Activated CD8-positive, alpha-beta memory T cell treated with anti-CD3 and anti-CD28 coated beads for 24 hours (primary cell): ENCODE data around the gene OR1N2.
"Not testable (repeated sequence)": the region's sequence is repeated elsewhere in the genome, so short reads cannot be mapped to it uniquely, and the experiment has no call there.

Experiments used
- DNase-seq: peaks from one replicate; pipeline ENCODE4 v3.0.0-alpha.2; 2020

OR1N2 gene, protein sequence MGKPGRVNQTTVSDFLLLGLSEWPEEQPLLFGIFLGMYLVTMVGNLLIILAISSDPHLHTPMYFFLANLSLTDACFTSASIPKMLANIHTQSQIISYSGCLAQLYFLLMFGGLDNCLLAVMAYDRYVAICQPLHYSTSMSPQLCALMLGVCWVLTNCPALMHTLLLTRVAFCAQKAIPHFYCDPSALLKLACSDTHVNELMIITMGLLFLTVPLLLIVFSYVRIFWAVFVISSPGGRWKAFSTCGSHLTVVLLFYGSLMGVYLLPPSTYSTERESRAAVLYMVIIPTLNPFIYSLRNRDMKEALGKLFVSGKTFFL

GRCh38 chr9:122552812-122553211, at the start of gene OR1N2:
Gene OR1N2, plus strand, starts transcription at chr9:122553112. Its CDS starts 100 bp downstream, at chr9:122553212.
- DNase-seq, result no peak

DNA sequence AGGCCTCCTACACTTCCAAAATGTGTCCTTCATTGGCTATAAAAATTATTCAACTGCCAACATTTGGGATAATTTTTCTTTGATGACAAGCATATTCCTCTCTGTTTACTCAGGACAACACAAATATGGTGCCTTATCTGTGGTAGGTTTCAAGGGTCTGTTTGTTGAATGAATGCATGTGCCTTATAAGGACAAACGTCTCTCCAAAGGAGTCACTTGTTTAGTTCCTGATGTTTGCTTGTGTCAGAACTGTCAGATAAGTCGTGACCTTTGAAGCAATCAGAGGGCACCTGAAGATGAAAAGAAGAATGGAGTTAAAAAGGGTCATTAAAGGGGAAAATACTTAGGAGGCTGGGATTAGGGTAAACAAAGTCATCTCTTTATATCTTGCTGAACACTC, 45.9 kb upstream of the OR1N2 start:
- no peak for DNase-seq

GRCh38 chr9:122510502-122510901, 42.4 kb upstream of the OR1N2 start, which contains the start of gene OR1J2:
Gene OR1J2, plus strand, starts transcription at chr9:122510802. Its CDS starts 0 bp downstream, at chr9:122510802.
- DNase-seq, result no peak

DNA sequence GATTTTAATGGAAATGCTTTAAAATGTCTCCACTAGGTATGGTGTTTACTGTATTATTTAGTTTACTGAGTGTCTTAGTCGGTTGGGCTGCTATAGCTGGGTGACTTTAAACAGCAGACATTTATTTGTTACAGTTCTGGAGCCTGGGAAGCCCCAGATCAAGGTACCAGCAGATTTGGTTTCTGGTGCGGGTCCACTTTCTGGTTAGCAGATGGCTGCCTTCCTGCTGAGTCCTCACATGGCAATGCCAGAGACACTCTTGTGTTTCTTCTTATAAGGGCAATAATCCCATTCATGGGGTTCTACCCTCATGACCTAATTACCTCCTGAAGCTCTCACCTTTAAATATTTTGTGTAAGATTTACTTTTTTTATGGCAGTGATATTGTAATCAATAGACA, 34.7 kb upstream of the OR1N2 start:
- no peak for DNase-seq

GRCh38 chr9:122518841-122519240, 34.1 kb upstream of the OR1N2 start, which contains the start of gene OR1J4:
Gene OR1J4, plus strand, starts transcription at chr9:122519141. Its CDS starts 0 bp downstream, at chr9:122519141.
- no peak for DNase-seq

- no peak for DNase-seq
These were observed 33.5 kb upstream of the OR1N2 start for GRCh38 chr9:122519376-122519775.

DNA sequence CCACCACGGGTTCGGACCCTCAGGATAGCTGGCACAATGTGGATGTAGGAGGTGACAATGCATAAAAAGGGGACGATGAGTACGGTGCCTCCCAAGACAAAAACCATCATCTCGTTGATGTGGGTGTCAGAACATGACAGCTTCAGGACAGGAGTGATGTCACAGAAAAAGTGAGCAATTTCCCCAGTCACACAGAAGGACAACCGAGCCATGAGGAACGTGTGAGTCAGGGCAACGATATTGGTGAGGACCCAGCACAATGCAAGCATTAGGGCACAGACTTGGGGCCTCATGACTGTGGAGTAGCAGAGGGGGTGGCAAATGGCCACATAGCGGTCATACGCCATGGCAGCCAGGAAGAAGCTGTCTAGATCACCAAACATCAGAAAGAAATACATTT, 26.3 kb upstream of the OR1N2 start:
- no peak for DNase-seq

DNA sequence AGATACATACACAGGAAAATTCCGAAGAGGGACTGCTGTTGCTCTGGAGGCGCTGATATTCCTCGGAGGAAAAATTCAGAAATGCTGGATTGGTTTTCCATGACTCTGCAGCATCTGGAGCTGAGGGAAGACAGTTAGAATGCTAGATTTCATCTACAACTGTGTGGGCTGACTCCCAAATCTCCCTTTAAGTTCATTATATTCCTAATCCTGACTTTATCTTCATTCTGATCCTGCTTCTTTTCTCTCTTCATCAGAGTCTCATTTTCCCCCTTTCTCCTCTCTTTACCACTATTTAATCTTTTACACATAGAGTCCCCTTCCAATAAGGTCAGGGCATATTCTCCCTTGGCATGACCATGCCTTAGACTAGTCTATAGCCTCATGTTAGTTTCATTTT, 25.7 kb upstream of the OR1N2 start, which contains the start of gene OR1N1:
Gene OR1N1 (minus strand): TSS at position 101 of the 400 bp plus-strand sequence. CDS start 0 bp downstream, at position 101.
- DNase-seq, result no peak

- not testable (repeated sequence) for DNase-seq
These were observed 21.8 kb upstream of the OR1N2 start for GRCh38 chr9:122531157-122531556.

DNA sequence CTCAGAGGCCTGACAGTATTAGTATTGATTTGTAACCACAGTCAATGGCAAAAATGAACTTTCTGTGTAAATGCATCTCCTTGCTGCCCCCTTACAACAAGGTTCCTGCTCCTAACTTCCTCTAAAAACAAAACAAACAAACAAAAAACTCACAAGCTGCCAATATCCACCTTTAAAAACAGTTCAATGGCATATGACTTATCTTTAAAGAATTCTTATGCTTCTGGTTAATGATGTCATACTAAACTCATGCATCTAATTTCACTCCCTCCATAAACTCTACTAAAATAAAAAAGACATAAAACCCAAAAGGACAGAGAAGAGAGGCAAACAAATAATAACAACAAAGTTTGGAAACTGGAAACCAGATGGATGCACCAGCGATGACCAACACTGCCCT, 16.8 kb upstream of the OR1N2 start:
- no peak for DNase-seq

GRCh38 chr9:122537066-122537465, 15.8 kb upstream of the OR1N2 start:
- not testable (repeated sequence) for DNase-seq

DNA sequence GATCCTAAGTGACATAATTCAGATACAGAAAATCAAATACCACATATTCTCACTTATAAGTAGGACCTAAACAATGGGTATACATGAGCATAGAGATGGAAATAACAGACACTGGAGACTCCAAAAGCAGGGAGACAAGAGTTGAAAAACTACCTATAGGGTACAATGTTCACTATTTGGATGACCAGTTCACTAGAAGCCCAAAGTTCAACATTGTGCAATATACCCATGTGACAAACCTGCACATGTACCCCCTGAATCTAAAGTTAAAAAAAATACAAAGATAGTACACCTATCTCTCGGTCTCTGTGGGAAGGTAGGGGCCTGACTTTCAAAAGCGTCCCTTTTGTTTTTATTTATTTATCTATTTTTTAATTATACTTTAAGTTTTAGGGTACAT, 14.2 kb upstream of the OR1N2 start:
- no peak for DNase-seq

DNA sequence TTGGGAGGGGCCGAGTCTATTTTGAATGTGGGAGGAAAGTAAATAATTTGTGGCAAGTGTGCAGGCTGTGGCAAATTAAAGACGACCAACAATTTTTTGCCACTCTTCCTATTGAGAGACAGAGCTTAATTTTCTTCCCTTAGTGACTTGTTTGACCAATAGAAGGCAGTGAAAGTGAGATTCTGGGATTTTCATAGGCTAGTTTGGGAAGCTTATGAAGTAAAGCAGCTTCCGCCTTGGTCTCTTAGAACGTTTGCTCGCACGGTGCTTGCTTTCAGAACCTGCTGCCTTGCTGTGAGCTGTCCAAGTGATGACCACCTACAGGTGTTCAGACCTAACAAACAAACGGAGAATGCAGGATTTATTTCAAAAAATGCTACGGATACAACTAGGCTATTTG, 6.7 kb upstream of the OR1N2 start:
- no peak for DNase-seq

GRCh38 chr9:122551371-122551770, 1.5 kb upstream of the OR1N2 start:
- DNase-seq, result no peak

GRCh38 chr9:122561446-122561845, 8.5 kb downstream of the OR1N2 start:
- no peak for DNase-seq

- peak; percentile 59 for DNase-seq
These were observed 9.3 kb downstream of the OR1N2 start for GRCh38 chr9:122562134-122562760.

- no peak for DNase-seq
These were observed 15.0 kb downstream of the OR1N2 start for GRCh38 chr9:122567901-122568300.

DNA sequence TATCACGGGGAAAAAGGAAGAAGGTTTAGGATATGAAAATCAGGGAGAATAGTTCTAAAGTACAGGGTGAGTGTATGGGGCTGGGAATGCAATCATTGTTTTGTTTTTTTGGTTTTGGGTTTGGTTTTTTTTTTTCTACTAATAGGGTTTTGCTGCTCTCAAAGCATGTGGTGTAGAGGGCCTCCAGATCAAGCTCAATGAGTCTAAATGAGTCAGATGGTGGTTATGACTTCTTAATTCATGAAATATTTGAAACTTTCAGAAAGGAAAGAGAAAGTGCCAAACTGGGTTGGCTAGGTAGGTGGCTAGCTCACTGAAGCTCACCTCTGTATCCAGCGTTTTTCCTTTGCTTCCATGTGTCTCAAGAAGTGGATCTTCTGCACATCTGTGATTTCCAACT, 19.5 kb downstream of the OR1N2 start:
- no peak for DNase-seq

DNA sequence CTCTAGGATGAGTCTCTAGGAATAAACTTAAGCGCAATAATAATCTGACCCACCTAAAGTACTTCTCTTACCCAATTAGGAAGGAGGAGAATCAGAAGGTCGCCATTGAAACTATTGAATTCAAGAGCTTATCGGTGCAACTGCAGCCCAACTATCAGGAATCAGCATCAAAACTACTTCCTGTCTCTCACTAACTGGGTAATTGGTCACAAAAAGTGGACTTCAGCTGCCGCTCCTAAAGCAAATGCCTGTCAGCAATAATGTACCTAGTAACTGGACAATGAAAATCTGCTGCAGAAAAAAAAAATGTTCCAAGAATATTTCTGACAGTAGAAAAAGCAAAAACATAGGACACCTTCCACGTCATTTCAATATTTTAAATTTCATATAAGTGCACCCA, 27.0 kb downstream of the OR1N2 start:
- DNase-seq, result no peak

DNA sequence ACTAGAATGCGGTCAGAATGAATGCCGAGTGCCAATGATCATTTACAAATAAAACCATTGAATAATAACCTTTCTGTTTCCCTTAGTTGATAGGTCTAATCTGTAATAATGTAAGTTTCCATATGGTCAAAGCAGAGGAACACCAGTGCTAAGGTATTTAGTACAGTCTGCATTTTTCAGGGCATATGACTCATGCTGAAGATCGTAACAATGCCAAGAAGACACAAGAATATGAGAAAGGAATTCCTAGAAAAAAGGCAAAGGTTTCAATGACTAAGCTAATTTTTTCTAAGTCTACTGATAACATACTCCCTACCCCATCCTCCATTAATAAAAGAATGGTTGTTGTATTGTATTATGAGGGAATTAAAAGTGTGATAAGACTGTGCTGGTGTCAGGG, 27.4 kb downstream of the OR1N2 start:
- DNase-seq, result no peak

DNA sequence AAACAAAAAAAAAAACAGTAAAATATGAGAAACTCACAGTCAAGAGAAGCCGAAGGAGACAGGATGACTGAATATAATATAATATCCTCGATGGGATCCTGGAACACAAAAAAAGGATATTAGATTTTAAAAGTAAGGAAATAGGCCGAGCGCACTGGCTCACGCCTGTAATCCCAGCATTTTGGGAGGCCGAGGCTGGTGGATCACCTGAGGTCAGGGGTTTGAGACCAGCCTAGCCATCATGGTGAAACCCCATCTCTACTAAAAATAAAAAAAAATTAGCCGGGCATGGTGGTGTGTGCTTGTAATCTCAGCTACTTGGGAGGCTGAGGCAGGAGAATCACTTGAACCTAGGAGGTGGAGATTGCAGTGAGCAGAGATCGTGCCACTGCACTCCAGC, 30.4 kb downstream of the OR1N2 start, which contains the start of gene OR1L8:
Gene OR1L8 (minus strand): TSS at position 101 of the 400 bp plus-strand sequence. CDS start 14,907 bp downstream, outside the sequence.
- DNase-seq, result not testable (repeated sequence)
